Endothelial cell of umbilical vein (primary cell): ENCODE results near the gene FPR1. TPM values are rescaled to one million over a fixed set of nuclear protein-coding genes. Genes with fewer than 3 reads are reported as not detected.

ENCODE experiments used
- BruUV-seq: library from RNA; stranded (reverse); fragments of 400-500 nt; replicated peaks from 2 replicates; lab custom pipeline; 2021; lab: Mats Ljungman, UMichigan
- CTCF ChIA-PET: fragments of 300-600, 350-600 bp; sonication (Branson Sonifier 250); formaldehyde crosslinking; loops from one replicate; lab custom pipeline; 2021; ENCODE audit warnings: antibody characterized with exemption, inconsistent platforms; lab: Charles Lee
- POLR2A ChIA-PET: fragments of 300-600, 350-600 bp; sonication (Branson Sonifier 250); formaldehyde crosslinking; loops from one replicate; lab custom pipeline; 2021; ENCODE audit warnings: antibody characterized with exemption, inconsistent platforms; lab: Charles Lee
- DNase-seq: peaks from one replicate; pipeline ENCODE4 v3.0.0-alpha.2; 2011; ENCODE audit warnings: low read depth, low spot score
- FAIRE-seq: peaks from 2 replicates; lab custom pipeline; 2011; peaks lifted over from hg19 to GRCh38; lab: Jason Lieb, UNC
- H2AFZ ChIP-seq: 2 replicates; pipeline ENCODE4 v1.6.0; 2012; ENCODE audit warnings: low read depth, low read length, control low read depth, inconsistent platforms
- H3K27ac ChIP-seq: 2 replicates; pipeline ENCODE4 v1.5.1; 2011; ENCODE audit warnings: low read depth, mild to moderate bottlenecking, control low read depth, low read length, moderate library complexity; ENCODE audit not compliant: insufficient read depth
- H3K27me3 ChIP-seq, 2 experiments: 2 replicates each; pipeline versions ENCODE4 v1.6.0 to v1.6.1; 2011; ENCODE audit warnings: low read length in 2 of 2, mixed read lengths in 1 of 2; ENCODE audit not compliant: control insufficient read depth in 2 of 2, insufficient read depth in 2 of 2
- H3K36me3 ChIP-seq, 2 experiments: 2 replicates in 1 of 2; 3 replicates in 1 of 2; pipeline ENCODE4 v1.5.1; 2011; ENCODE audit warnings: low read length in 2 of 2, mild to moderate bottlenecking in 1 of 2, moderate library complexity in 1 of 2; ENCODE audit not compliant: control insufficient read depth in 2 of 2, insufficient read depth in 2 of 2; ENCODE audit errors: extremely low read depth in 1 of 2
- H3K4me1 ChIP-seq: 3 replicates; pipeline ENCODE4 v1.5.1; 2011; ENCODE audit warnings: mild to moderate bottlenecking, low read length; ENCODE audit not compliant: control insufficient read depth, insufficient read depth; ENCODE audit errors: extremely low read depth
- H3K4me2 ChIP-seq: 2 replicates; pipeline ENCODE4 v1.6.1; 2011; ENCODE audit warnings: low read length, control low read depth, mixed read lengths; ENCODE audit not compliant: insufficient read depth
- H3K4me3 ChIP-seq, 3 experiments: fragments of 200-600 bp in 1 of 3; sonication (generic), shearing (Covaris generic) in 1 of 3; replicated peaks in 1 of 3; 2 replicates each; pipeline ENCODE4 v1.5.1; 2011 to 2016; ENCODE audit warnings: control low read depth in 3 of 3, low read length in 3 of 3, mild to moderate bottlenecking in 2 of 3, inconsistent platforms in 1 of 3, low read depth in 1 of 3, moderate library complexity in 1 of 3; ENCODE audit not compliant: insufficient read depth in 1 of 3
- H3K79me2 ChIP-seq: 2 replicates; pipeline ENCODE4 v1.6.0; 2012; ENCODE audit warnings: low read length, inconsistent platforms; ENCODE audit not compliant: control insufficient read depth, insufficient read depth
- H3K9ac ChIP-seq: replicated peaks from 2 replicates; pipeline ENCODE3; 2011; ENCODE audit warnings: low read length, control low read depth; ENCODE audit not compliant: insufficient read depth; ENCODE audit errors: extremely low read depth
- H3K9me1 ChIP-seq: replicated peaks from 3 replicates; pipeline ENCODE4 v1.6.0; 2011; ENCODE audit warnings: mild to moderate bottlenecking, low read length; ENCODE audit not compliant: control insufficient read depth, insufficient read depth; ENCODE audit errors: extremely low read depth
- H3K9me3 ChIP-seq: replicated peaks from 2 replicates; pipeline ENCODE4 v1.5.1; 2012; ENCODE audit warnings: low read length, inconsistent platforms; ENCODE audit not compliant: control insufficient read depth, insufficient read depth
- H4K20me1 ChIP-seq: replicated peaks from 2 replicates; pipeline ENCODE3; 2011; ENCODE audit warnings: mild to moderate bottlenecking, low read length; ENCODE audit not compliant: control insufficient read depth, insufficient read depth; ENCODE audit errors: extremely low read depth
- EZH2 ChIP-seq: IDR thresholded peaks from 2 replicates; pipeline ENCODE4 v1.6.1; 2012; ENCODE audit warnings: borderline replicate concordance, low read depth, mild to moderate bottlenecking, moderate library complexity, low read length, inconsistent platforms; ENCODE audit not compliant: severe bottlenecking
- FOS ChIP-seq: IDR thresholded peaks from 2 replicates; pipeline ENCODE4 v1.6.1; 2011; ENCODE audit warnings: mild to moderate bottlenecking, low read length, moderate library complexity, borderline replicate concordance; ENCODE audit not compliant: insufficient read depth
- GATA2 ChIP-seq: IDR thresholded peaks from 2 replicates; pipeline ENCODE4 v1.7.0; 2011; ENCODE audit warnings: low read depth, mild to moderate bottlenecking, moderate library complexity, mixed read lengths, low read length; ENCODE audit not compliant: insufficient read length, insufficient read depth
- JUN ChIP-seq: IDR thresholded peaks from 2 replicates; pipeline ENCODE4 v1.6.1; 2011; ENCODE audit warnings: borderline replicate concordance, low read depth; ENCODE audit not compliant: insufficient read length, insufficient read depth
- MYC ChIP-seq: IDR thresholded peaks from one replicate; pipeline ENCODE4 v1.6.1; 2011; ENCODE audit warnings: mild to moderate bottlenecking, low read depth, low read length
- POLR2A ChIP-seq: IDR thresholded peaks from 2 replicates; pipeline ENCODE4 v1.6.1; 2012; ENCODE audit warnings: low read depth, mild to moderate bottlenecking, control low read depth, low read length
- POLR2AphosphoS5 ChIP-seq: IDR thresholded peaks from 2 replicates; pipeline ENCODE4 v1.6.1; 2012; ENCODE audit warnings: low read depth, mild to moderate bottlenecking, control low read depth, low read length, moderate library complexity; ENCODE audit not compliant: insufficient read depth
- dilution Hi-C: fragments of 300-500 bp; cut with MboI; formaldehyde crosslinking; loops from one replicate; pipeline ENCODE4 v1.15.0; 2019; ENCODE audit warnings: low sequenced_read_pairs; ENCODE audit not compliant: extremely low pct_ligation_motif_present
- intact Hi-C: fragments of 100-400 bp; cut with micrococcal nuclease; formaldehyde crosslinking; loops from one replicate; pipeline ENCODE4 v1.10.0; 2022
- polyA plus RNA-seq, 4 experiments: library from polyadenylated mRNA; depleted of rRNA in 3 of 4; stranded (reverse) in 3 of 4; unstranded in 1 of 4; fragments of >200 nt; gene quantifications; 2 replicates each; pipeline versions ENCODE4 v1.2.1 to v1.2.3, GENCODE V29; 2011 to 2012; ENCODE audit warnings: missing spikeins in 1 of 4
- total RNA-seq: library from RNA; stranded (reverse); gene quantifications from 2 replicates; pipeline ENCODE4 v1.2.3, GENCODE V29; 2021
- TF ChIP-seq, protein P1 (sequence below): IDR thresholded peaks from 2 replicates; pipeline ENCODE4 v1.6.1; 2011; ENCODE audit not compliant: insufficient read depth, insufficient read length

FPR1 gene
- total and polyA plus RNA-seq, 2 donors (not counting 3 experiments of a cell fraction or from before 2014, with no cell fraction given), result not detected

DNA sequence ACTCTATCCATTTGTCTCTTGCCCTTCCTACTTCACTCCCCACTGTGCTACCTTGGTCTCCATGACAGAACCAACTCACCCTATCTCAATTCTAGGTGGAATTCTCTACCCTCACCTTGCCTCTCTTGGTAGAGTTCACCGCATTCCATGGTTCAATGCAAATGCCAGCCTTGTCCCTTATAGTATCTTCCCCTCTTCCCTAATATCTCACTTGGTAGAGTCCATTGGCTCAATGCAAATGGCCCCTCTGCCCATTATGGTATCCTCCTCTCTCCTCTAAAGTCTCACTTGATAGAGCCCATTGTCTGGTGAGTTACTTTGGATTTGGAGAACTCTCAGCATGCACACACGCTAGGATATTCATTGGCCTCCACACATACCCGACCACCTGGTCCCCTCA lies 35.8 kb downstream of the FPR1 start:
- intact Hi-C loops (no loop called here), dilution Hi-C loops (no loop called here)
- DNase-seq, result no peak
- TF ChIP-seq, protein P1, sequence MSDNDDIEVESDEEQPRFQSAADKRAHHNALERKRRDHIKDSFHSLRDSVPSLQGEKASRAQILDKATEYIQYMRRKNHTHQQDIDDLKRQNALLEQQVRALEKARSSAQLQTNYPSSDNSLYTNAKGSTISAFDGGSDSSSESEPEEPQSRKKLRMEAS, result no peak
- TF ChIP-seq POLR2A (no peak), EZH2 (no peak), GATA2 (no peak), MYC (no peak)
- FAIRE-seq, result no peak
- no peaks in the 10 kb centered on the region for H3K4me1 ChIP-seq
- H3K36me3 ChIP-seq, result no peaks in the 10 kb centered on the region
- BruUV-seq, result no TSS peak
- H3K4me2 ChIP-seq, result no peak overlapping the region
- H3K9me1 ChIP-seq, result no peaks in the 10 kb centered on the region
- no peaks in the 10 kb centered on the region for H3K79me2 ChIP-seq
- ChIA-PET CTCF (no interaction called here), POLR2A (no interaction called here)
- H3K9ac ChIP-seq, result no peak overlapping the region
- no peak overlapping the region for H3K27ac ChIP-seq
- peaks cover 15 to 26% of the 10 kb centered on the region in 2 experiments for H3K27me3 ChIP-seq
- no peak overlapping the region for H2AFZ ChIP-seq
- H4K20me1 ChIP-seq, result no peaks in the 10 kb centered on the region
- no peak overlapping the region for H3K4me3 ChIP-seq
- no peaks in the 10 kb centered on the region for H3K9me3 ChIP-seq

DNA sequence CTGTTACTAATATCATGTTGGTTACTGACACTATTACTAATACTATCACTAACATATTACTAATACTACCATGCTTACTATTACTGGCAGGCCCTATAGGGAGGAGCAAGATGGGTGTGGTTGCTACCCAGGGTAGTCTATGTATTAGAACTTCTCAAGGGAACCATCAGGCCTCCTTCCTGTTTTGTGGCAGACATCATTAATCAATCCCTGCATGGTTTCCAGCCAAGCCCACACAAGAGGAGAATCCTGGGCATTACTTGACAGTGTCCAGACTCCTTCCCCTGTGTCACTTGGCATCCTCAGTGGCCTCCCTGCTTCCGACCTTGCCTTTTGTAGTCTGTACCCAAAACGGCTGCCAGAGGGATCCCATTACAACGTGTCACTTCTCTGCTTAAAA lies 36.8 kb downstream of the FPR1 start:
- Histone ChIP-seq H3K36me3 (no peaks in the 10 kb centered on the region), H3K79me2 (no peaks in the 10 kb centered on the region), H3K4me3 (no peak overlapping the region), H3K4me1 (no peaks in the 10 kb centered on the region), H3K9me1 (no peaks in the 10 kb centered on the region), H3K9ac (no peak overlapping the region), H2AFZ (no peak overlapping the region), H3K4me2 (no peak overlapping the region), H3K27ac (no peak overlapping the region), H3K9me3 (no peaks in the 10 kb centered on the region), H3K27me3 (peaks cover 15 to 18% of the 10 kb centered on the region in 2 experiments), H4K20me1 (no peaks in the 10 kb centered on the region)
- TF ChIP-seq JUN (no peak), MYC (no peak), POLR2A (no peak), FOS (no peak), POLR2AphosphoS5 (no peak)
- TF ChIP-seq, protein P1, result no peak
- DNase-seq, result no peak
- CTCF ChIA-PET, result no interaction called here
- no peak for FAIRE-seq
- POLR2A ChIA-PET, result no interaction called here
- intact Hi-C loops, result no loop called here
- dilution Hi-C loops, result no loop called here
- no TSS peak for BruUV-seq
